Memory B cell (primary cell): ENCODE data around the gene RASGRF2.
A peak's percentile ranks its signal among the peaks of the same experiment; 100 is the strongest.

Experiments used
- ATAC-seq: fragments of 150-1000 bp; cut with Tn5 transposase; 2 replicates; pipeline ENCODE4 v1.10.0; 2021; ENCODE audit warnings: low read depth, mild to moderate bottlenecking, moderate library complexity
- DNase-seq, 2 donors: peaks; one replicate each; pipeline ENCODE4 v3.0.0; 2022; ENCODE audit warnings: low spot score in 2 of 2
- H3K27ac Mint-ChIP-seq: one replicate; pipeline ENCODE4 v1.8.0; 2022; ENCODE audit warnings: mild to moderate bottlenecking, moderate library complexity, mixed read lengths
- H3K27me3 Mint-ChIP-seq: one replicate; pipeline ENCODE4 v1.8.0; 2022; ENCODE audit warnings: mixed read lengths
- H3K36me3 Mint-ChIP-seq: one replicate; pipeline ENCODE4 v1.8.0; 2022; ENCODE audit warnings: mild to moderate bottlenecking, mixed read lengths
- H3K4me1 Mint-ChIP-seq: one replicate; pipeline ENCODE4 v1.8.0; 2022; ENCODE audit warnings: mixed read lengths
- H3K4me3 Mint-ChIP-seq: one replicate; pipeline ENCODE4 v1.8.0; 2022; ENCODE audit warnings: mild to moderate bottlenecking, moderate library complexity, mixed read lengths
- H3K9me3 Mint-ChIP-seq: one replicate; pipeline ENCODE4 v1.8.0; 2022; ENCODE audit warnings: mixed read lengths

The RASGRF2 gene

DNA sequence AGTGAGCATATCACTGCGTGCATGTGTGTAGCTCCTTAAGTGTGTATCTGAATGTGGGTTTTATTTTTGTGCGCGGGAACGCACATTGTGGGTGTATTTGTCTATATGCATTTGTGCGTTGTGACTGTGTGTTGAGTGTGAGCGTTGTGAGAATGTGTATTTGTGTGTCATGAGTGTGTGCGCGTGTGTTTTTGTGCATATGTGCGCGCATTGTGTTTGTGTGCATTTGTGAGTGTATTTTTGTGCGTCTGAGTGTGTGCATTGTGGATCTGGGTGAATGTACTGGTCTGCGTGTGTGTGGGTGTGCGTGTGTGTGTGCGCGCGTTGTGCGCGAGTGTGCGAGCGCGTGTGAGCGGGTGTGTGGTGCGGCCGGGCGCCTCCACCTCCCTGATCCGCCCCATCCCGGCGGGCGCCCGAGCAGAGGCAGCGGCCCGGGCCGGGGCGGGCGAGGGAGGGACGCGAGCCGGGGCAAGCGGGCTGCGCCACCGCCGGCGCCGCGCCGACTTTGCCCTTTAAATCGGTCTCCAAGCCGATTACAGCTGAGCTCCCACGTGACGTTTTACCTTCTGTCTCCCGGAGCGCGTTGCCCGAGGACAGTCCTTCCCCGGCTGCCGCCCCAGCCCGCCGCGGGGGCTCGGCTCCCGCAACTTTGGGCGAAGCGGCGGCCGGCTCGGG, at the start of gene RASGRF2:
TSS of gene RASGRF2 (plus strand) at position 596 of the 675 bp plus-strand sequence. CDS start 376 bp downstream, outside the sequence.
- peaks cover 3% of the 10 kb centered on the region for H3K9me3 Mint-ChIP-seq
- peak within 1 kb of the TSS; percentile 35 for H3K4me3 Mint-ChIP-seq
- peaks cover 9% of the 10 kb centered on the region for H3K4me1 Mint-ChIP-seq
- DNase-seq (no peak), ATAC-seq (no peak)
- H3K36me3 Mint-ChIP-seq: peaks cover 7% of the 10 kb centered on the region
- H3K27me3 Mint-ChIP-seq: peaks cover 14% of the 10 kb centered on the region
- no peak within 1 kb of the TSS for H3K27ac Mint-ChIP-seq

GRCh38 chr5:80912479-80912878, 47.7 kb upstream of the RASGRF2 start:
- no peaks in the 10 kb centered on the region for H3K27me3 Mint-ChIP-seq
- H3K4me3 Mint-ChIP-seq: no peak overlapping the region
- H3K9me3 Mint-ChIP-seq: peaks cover 3% of the 10 kb centered on the region
- no peak overlapping the region for H3K27ac Mint-ChIP-seq
- ATAC-seq: no peak
- peaks cover 2% of the 10 kb centered on the region for H3K36me3 Mint-ChIP-seq
- no peak for DNase-seq
- H3K4me1 Mint-ChIP-seq: no peaks in the 10 kb centered on the region

- no peaks in the 10 kb centered on the region for H3K4me1 Mint-ChIP-seq
These were observed 44.4 kb upstream of the RASGRF2 start for GRCh38 chr5:80915716-80916115.

DNA sequence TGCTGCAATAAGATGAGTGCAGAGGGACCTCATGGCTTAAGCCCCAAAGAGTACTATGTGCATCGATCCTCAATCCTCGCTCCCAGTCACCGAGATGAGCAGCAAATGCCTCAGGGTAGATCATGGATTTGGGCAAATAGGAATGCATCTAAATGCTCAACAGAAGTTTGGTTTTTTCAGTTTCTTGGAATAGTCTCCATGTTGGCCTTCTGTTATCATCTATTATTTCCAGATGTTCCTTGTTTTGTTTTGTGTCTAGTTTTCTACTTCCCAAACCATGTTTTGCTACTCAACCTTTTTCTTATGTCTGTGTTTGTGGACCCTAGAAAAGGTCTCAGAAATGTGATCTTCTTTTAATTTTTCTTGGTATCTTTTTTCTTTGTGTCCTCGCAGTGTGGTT, 43.5 kb upstream of the RASGRF2 start:
- Mint-ChIP-seq H3K9me3 (peaks cover 3% of the 10 kb centered on the region), H3K27ac (no peak overlapping the region), H3K4me3 (no peak overlapping the region), H3K4me1 (no peaks in the 10 kb centered on the region), H3K27me3 (peaks cover 6% of the 10 kb centered on the region), H3K36me3 (peaks cover 2% of the 10 kb centered on the region)
- no peak for DNase-seq
- no peak for ATAC-seq

More at GRCh38 chr5:80915716-80916115, 44.4 kb upstream of the RASGRF2 start:
- peaks cover 2% of the 10 kb centered on the region for H3K36me3 Mint-ChIP-seq
- ATAC-seq: no peak
- H3K27me3 Mint-ChIP-seq: peaks cover 5% of the 10 kb centered on the region
- H3K27ac Mint-ChIP-seq: no peak overlapping the region
- peaks cover 3% of the 10 kb centered on the region for H3K9me3 Mint-ChIP-seq
- no peak for DNase-seq
- H3K4me3 Mint-ChIP-seq: no peak overlapping the region

DNA sequence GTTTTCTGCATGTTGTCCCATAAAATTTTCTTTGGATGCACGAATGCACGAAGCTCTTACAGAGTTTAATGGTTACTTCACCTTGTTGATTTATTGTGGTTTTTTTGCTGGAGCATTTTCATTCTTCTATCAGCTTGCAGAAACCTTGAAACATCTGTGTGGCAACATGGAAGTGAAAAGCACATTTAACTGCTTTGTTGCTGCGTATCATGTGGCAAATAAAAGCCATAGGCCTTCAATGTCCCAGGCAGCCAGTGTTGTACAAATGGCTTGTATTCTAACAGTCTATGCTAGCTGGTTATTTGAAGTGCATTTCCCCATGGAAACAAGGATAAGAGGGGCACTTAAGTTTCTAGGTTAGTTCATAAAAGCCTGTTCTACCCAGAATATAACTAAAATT, 42.5 kb upstream of the RASGRF2 start:
- Mint-ChIP-seq H3K27ac (no peak overlapping the region), H3K4me3 (no peak overlapping the region), H3K27me3 (peaks cover 6% of the 10 kb centered on the region), H3K4me1 (no peaks in the 10 kb centered on the region), H3K36me3 (no peaks in the 10 kb centered on the region), H3K9me3 (no peaks in the 10 kb centered on the region)
- DNase-seq (no peak), ATAC-seq (no peak)

- H3K27ac Mint-ChIP-seq: no peak overlapping the region
- DNase-seq (no peak), ATAC-seq (no peak)
- peaks cover 2% of the 10 kb centered on the region for H3K9me3 Mint-ChIP-seq
- peaks cover 8% of the 10 kb centered on the region for H3K27me3 Mint-ChIP-seq
- H3K36me3 Mint-ChIP-seq: peaks cover 2% of the 10 kb centered on the region
- no peaks in the 10 kb centered on the region for H3K4me1 Mint-ChIP-seq
- H3K4me3 Mint-ChIP-seq: no peak overlapping the region
These were observed 40.4 kb upstream of the RASGRF2 start for GRCh38 chr5:80919678-80920196.

- Mint-ChIP-seq H3K27me3 (peaks cover 8% of the 10 kb centered on the region), H3K4me1 (no peaks in the 10 kb centered on the region), H3K36me3 (peaks cover 2% of the 10 kb centered on the region), H3K9me3 (peaks cover 2% of the 10 kb centered on the region), H3K27ac (no peak overlapping the region), H3K4me3 (no peak overlapping the region)
- DNase-seq (no peak), ATAC-seq (no peak)
These were observed 39.8 kb upstream of the RASGRF2 start for GRCh38 chr5:80920333-80920732.

DNA sequence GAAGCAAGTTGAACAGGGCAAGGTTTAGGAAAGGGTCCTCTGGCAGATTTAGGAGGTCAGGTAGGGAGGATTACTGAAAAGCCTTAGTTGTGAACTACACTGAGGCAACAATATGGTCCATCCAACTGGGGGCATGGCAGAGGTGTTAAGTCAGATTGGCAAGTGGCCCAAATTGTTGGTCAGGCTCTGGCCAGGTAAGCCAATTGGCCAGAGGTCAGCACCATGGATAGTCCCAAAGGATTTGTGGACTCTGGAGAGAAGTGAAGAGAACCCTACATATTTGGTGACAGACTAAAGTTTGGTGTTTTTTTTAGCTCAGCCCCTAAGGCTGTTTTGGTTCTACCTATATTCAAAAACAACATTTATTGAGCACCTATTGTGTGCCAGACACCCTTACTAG, 39.1 kb upstream of the RASGRF2 start:
- Mint-ChIP-seq H3K36me3 (peaks cover 2% of the 10 kb centered on the region), H3K4me3 (no peak overlapping the region), H3K27ac (no peak overlapping the region), H3K9me3 (peaks cover 2% of the 10 kb centered on the region), H3K27me3 (peaks cover 8% of the 10 kb centered on the region), H3K4me1 (no peaks in the 10 kb centered on the region)
- DNase-seq: no peak
- no peak for ATAC-seq

- Mint-ChIP-seq H3K4me1 (peaks cover 3% of the 10 kb centered on the region), H3K4me3 (no peak overlapping the region), H3K9me3 (peaks cover 2% of the 10 kb centered on the region), H3K36me3 (peaks cover 2% of the 10 kb centered on the region), H3K27me3 (peaks cover 1% of the 10 kb centered on the region), H3K27ac (no peak overlapping the region)
- DNase-seq (no peak), ATAC-seq (no peak)
These were observed 34.2 kb upstream of the RASGRF2 start for GRCh38 chr5:80925931-80926330.

- H3K4me3 Mint-ChIP-seq: no peak overlapping the region
- ATAC-seq (no peak), DNase-seq (no peak)
- peaks cover 2% of the 10 kb centered on the region for H3K9me3 Mint-ChIP-seq
- H3K36me3 Mint-ChIP-seq: peaks cover 2% of the 10 kb centered on the region
- peaks cover 3% of the 10 kb centered on the region for H3K4me1 Mint-ChIP-seq
- no peak overlapping the region for H3K27ac Mint-ChIP-seq
- peaks cover 1% of the 10 kb centered on the region for H3K27me3 Mint-ChIP-seq
These were observed 33.6 kb upstream of the RASGRF2 start for GRCh38 chr5:80926536-80926935.

- Mint-ChIP-seq H3K4me1 (peaks cover 3% of the 10 kb centered on the region), H3K4me3 (no peak overlapping the region), H3K36me3 (peaks cover 2% of the 10 kb centered on the region), H3K27me3 (peaks cover 1% of the 10 kb centered on the region), H3K9me3 (peaks cover 2% of the 10 kb centered on the region), H3K27ac (no peak overlapping the region)
- DNase-seq (no peak), ATAC-seq (no peak)
These were observed 33.0 kb upstream of the RASGRF2 start for GRCh38 chr5:80926979-80927656.

GRCh38 chr5:80928073-80928472, 32.1 kb upstream of the RASGRF2 start:
- Mint-ChIP-seq H3K27ac (no peak overlapping the region), H3K9me3 (peaks cover under 1% of the 10 kb centered on the region), H3K36me3 (no peaks in the 10 kb centered on the region), H3K27me3 (no peaks in the 10 kb centered on the region), H3K4me3 (no peak overlapping the region), H3K4me1 (peaks cover 3% of the 10 kb centered on the region)
- no peak for ATAC-seq
- no peak for DNase-seq

DNA sequence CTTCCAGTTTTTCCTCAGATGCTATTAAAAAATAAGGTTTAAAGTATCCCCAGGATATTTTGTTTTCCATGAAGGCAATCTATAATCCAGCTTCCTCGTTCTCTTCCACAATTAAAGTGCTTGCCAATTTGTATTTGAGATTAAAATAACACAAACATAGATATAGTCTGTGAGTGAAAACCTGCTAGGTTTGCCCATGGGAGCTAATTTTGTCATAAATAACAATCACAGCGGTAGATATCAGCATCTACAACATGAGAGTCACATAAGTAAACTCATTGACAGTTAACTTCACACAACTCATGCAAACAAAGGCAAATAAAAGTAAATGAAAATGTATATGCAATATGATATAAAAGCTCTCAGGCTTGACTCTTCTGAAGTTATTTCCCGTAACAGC, 29.2 kb upstream of the RASGRF2 start:
- no peak for DNase-seq
- no peak overlapping the region for H3K27ac Mint-ChIP-seq
- H3K4me1 Mint-ChIP-seq: peaks cover 3% of the 10 kb centered on the region
- no peak overlapping the region for H3K4me3 Mint-ChIP-seq
- no peak for ATAC-seq
- H3K27me3 Mint-ChIP-seq: no peaks in the 10 kb centered on the region
- no peaks in the 10 kb centered on the region for H3K36me3 Mint-ChIP-seq
- no peaks in the 10 kb centered on the region for H3K9me3 Mint-ChIP-seq

GRCh38 chr5:80931411-80931810, 28.8 kb upstream of the RASGRF2 start:
- H3K27ac Mint-ChIP-seq: no peak overlapping the region
- no peaks in the 10 kb centered on the region for H3K36me3 Mint-ChIP-seq
- ATAC-seq (no peak), DNase-seq (no peak)
- H3K4me3 Mint-ChIP-seq: no peak overlapping the region
- peaks cover 3% of the 10 kb centered on the region for H3K4me1 Mint-ChIP-seq
- no peaks in the 10 kb centered on the region for H3K9me3 Mint-ChIP-seq
- no peaks in the 10 kb centered on the region for H3K27me3 Mint-ChIP-seq
